Aorta (tissue), 5 donors: Measurements from ENCODE around the gene ARHGAP31. TPM values are rescaled to one million over a fixed set of nuclear protein-coding genes. Genes with fewer than 3 reads are reported as not detected.

Experiments
- ATAC-seq: fragments of 200-7000 bp; cut with Tn5 transposase; one replicate; pipeline ENCODE4 v1.9.1; 2022; ENCODE audit warnings: moderate library complexity; ENCODE audit not compliant: low FRiP score
- DNase-seq, 2 donors: peaks; one replicate each; pipeline ENCODE4 v3.0.0-alpha.2; 2020
- H3K27ac ChIP-seq, 2 donors: one replicate each; pipeline ENCODE4 v1.5.1; 2013; ENCODE audit warnings: low read length in 2 of 2, mild to moderate bottlenecking in 2 of 2, moderate library complexity in 2 of 2, control low read depth in 1 of 2, inconsistent platforms in 1 of 2, low read depth in 1 of 2
- H3K27me3 ChIP-seq, 2 donors: one replicate each; pipeline ENCODE4 v1.6.1; 2013; ENCODE audit warnings: control low read depth in 1 of 2, low read length in 1 of 2, mild to moderate bottlenecking in 1 of 2, moderate library complexity in 1 of 2; ENCODE audit not compliant: insufficient read depth in 2 of 2, control insufficient read depth in 1 of 2
- H3K36me3 ChIP-seq, 2 donors: one replicate each; pipeline ENCODE4 v1.6.1; 2013; ENCODE audit warnings: control low read depth in 1 of 2, low read length in 1 of 2, mild to moderate bottlenecking in 1 of 2; ENCODE audit not compliant: insufficient read depth in 2 of 2, control insufficient read depth in 1 of 2
- H3K4me1 ChIP-seq, 2 donors: one replicate each; pipeline ENCODE4 v1.6.1; 2013; ENCODE audit warnings: low read length in 2 of 2, control low read depth in 1 of 2, mild to moderate bottlenecking in 1 of 2, moderate library complexity in 1 of 2; ENCODE audit not compliant: insufficient read depth in 2 of 2, control insufficient read depth in 1 of 2
- H3K4me3 ChIP-seq, 2 donors: one replicate each; pipeline ENCODE4 v1.5.1; 2013; ENCODE audit warnings: low read length in 2 of 2, control low read depth in 1 of 2, mild to moderate bottlenecking in 1 of 2
- H3K9me3 ChIP-seq: one replicate; pipeline ENCODE4 v1.6.1; 2013; ENCODE audit warnings: mild to moderate bottlenecking, low read length; ENCODE audit not compliant: control insufficient read depth
- WGBS, 2 donors: extraction: QIAGEN DNeasy Blood & Tissue Kit; methylation state at CpG; one replicate each; pipeline ENCODE4 v1.1.7; 2013; 5-methylcytosine and 5-hydroxymethylcytosine counted together
- intact Hi-C, 2 donors: fragments of 100-400 bp; cut with DNase I; formaldehyde crosslinking; loops; one replicate each; pipeline versions ENCODE4 v1.14.2 to v1.15.0; 2022
- polyA plus RNA-seq, 2 donors: library from polyadenylated mRNA; stranded (reverse); fragments of 200-250 nt; gene quantifications; one replicate each; pipeline ENCODE4 v1.2.3, GENCODE V29; 2013
- total RNA-seq, 2 donors: library from RNA; stranded (reverse); fragmentation: NEBNext Ultra II Directional; extraction: Animal tissue kit (Norgen Biotek cat#: 25700); gene quantifications; one replicate each; pipeline ENCODE4 v1.2.1, GENCODE V29; 2021
- donor health status: healthy with polysubstance abuse.
- donor health status: Bipolar disorder and iron deficiency.
- donor health status: DM: no; HTN: no; CAD: no.
- donor health status: DM: no; HTN: no; CAD: no.
- donor health status: DM: yes; HTN: yes; CAD: no.

ARHGAP31 gene
- total and polyA plus RNA-seq, 4 donors = 1.5 to 65.0 (median 15.7) TPM

DNA sequence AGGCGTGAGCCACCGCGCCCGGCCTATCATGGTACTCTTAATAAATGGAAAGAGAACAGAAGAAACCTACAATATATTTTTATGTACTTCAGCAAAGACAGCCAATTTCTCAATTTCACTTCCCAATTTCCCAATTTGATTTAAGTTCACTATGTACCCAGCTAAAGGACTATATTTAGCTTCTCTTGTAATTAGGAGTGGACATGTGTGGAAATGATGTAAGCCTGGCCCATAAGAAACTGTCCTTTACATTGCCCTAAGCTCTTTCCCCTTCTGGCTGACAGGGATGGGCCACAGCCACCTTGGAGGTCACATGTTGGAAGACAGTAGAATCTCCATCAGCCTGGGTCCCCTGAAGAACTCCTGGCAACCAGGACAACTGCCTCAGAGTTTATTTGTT, 163.1 kb downstream of the ARHGAP31 start:
- ATAC-seq (no peak), DNase-seq (no peak)
- H3K27ac ChIP-seq = no peak overlapping the region
- WGBS, 2 donors = 97 to 99% methylated on average over 4 of the region's 4 CpGs
- no peaks in the 10 kb centered on the region for H3K4me1 ChIP-seq
- intact Hi-C loops = no loop called here
- H3K27me3 ChIP-seq = no peaks in the 10 kb centered on the region
- no peak overlapping the region for H3K4me3 ChIP-seq
- peaks cover 1 to 8% of the 10 kb centered on the region in 2 donors for H3K36me3 ChIP-seq
- no peaks in the 10 kb centered on the region for H3K9me3 ChIP-seq

DNA sequence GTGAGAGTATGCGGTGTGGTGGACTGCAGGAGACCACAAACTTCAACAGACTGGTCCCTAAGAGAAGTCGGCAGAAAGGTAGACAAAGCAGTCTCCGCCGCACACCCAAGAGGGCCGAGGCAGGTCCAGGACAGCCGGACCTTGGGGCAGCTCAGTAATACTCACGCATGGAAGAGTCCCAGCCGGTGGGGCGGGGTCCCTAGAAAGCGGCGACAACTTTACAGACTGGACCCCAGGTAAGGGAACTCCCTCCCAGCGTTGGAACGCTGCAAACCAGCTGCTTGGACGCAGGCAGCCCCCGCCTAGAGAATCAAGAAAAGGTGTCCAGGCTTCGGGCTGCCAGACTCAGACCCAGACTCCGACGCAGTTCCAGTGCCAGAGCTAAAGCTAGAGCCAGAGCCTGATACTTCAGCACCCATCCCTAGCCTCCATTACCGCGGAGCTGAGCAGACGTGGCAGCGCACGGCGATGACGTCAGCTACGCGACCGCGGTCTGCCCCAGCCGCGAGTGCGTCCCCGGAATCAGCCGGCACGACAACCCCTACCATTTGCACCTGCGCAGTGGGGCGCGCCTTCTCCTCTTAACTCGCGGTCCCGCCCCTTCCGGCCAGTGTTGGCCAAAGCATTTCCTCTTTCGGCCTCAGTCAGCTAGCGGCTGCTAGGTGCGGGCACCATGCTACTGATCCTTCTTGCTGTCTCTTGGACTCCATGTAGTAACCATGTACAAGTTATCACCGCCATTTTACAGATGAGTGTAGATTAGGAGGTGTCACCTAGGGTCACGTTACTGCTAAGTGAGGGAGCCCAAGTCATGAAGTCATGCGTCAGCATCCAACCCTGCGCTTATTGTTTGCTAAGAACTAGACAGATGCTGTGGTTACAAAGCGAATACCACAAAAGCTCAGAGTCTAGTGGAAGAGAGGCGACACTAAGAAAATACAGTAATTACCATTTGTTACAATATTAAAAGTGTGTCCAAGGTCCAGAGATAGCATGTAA, 169.3 kb downstream of the ARHGAP31 start, which contains the start of gene TMEM39A:
TSS of gene TMEM39A (minus strand) at position 445 of the 999 bp plus-strand sequence. CDS start 1,541 bp downstream, outside the sequence.
- Histone ChIP-seq H3K36me3 (peaks cover 0 to 2% of the 10 kb centered on the region in 2 donors), H3K9me3 (no peaks in the 10 kb centered on the region), H3K27ac (peak within 1 kb of the TSS; percentile 37 to 66), H3K4me3 (peak within 1 kb of the TSS; percentile 80 to 87), H3K4me1 (no peaks in the 10 kb centered on the region), H3K27me3 (no peaks in the 10 kb centered on the region)
- peak; percentile 100 for DNase-seq
- peak; percentile 99 for ATAC-seq
- intact Hi-C loops = loop anchor here in 1 of 2 donors (2.0 to 10.0 kb wide), 2 partner anchors 37 to 189 kb away; no protein-coding TSS in a partner anchor
- 5 to 6% methylated on average over 51 of the region's 51 CpGs for WGBS, 2 donors

DNA sequence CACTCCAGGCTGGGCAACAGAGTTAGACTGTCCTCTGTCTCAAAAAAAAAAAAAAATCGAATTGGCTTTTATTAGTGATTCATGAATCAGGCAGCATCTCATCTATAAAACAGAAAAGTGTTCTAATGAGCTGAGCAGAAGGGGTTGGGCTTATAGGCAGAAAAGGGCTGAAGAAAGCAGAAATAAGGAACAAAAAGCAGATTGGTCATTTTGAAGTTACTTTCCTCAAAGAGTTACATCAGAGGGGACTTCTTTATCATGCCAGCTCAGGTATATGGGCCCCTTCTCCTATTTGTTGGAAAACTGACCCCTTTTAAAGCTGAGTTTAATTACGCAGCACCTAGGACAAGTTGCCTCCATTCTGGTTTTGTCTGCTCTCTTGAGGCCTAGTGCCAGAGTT, 173.9 kb downstream of the ARHGAP31 start:
- no peak overlapping the region for H3K4me3 ChIP-seq
- peaks cover 0 to 2% of the 10 kb centered on the region in 2 donors for H3K4me1 ChIP-seq
- H3K27ac ChIP-seq = no peak overlapping the region
- DNase-seq = no peak
- no peak for ATAC-seq
- H3K9me3 ChIP-seq = no peaks in the 10 kb centered on the region
- H3K36me3 ChIP-seq = peaks cover 3 to 5% of the 10 kb centered on the region in 2 donors
- WGBS, 2 donors = 89 to 98% methylated on average over 2 of the region's 2 CpGs
- no peaks in the 10 kb centered on the region for H3K27me3 ChIP-seq
- intact Hi-C loops = loop anchor here in 1 of 2 donors (10.0 kb wide), 1 partner anchor 193 kb away; no protein-coding TSS in a partner anchor

DNA sequence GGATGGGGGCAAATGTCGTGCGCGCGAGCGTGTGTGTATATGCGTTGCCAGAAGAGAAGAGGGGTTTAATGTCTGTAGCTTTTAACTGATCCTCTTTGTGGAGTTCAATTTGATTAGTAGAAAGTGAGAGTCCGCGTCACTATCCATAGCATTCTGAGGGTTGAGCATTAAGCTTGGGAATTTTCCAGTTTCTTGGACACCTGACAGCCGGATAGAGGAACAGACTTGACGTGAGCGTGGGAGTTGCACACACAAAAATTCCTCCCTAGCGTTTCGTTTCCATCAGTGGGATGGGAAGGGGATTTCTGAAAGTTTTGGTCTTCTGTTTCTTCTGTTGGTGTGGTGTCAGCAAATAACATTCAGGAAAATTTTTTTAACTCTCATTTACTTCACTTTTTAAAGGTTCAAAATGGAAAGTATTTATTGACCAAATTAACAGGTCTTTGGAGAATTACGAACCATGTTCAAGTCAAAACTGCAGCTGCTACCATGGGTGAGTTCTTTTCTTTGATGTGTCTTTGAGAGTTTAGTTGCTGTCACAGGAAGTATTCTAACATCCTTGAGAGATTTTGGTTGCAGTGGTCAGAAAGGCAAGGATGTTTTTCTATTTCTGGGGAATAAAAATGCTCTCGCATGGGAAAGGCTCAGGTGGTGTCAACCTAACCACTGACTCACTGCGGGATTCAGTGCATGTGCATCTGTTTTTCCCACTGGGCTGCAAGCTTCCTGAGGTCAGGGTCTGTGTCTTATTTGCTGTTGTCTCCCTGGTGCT, 175.4 kb downstream of the ARHGAP31 start:
- 14 to 16% methylated on average over 16 of the region's 16 CpGs for WGBS, 2 donors
- peaks cover 0 to 2% of the 10 kb centered on the region in 2 donors for H3K4me1 ChIP-seq
- no peaks in the 10 kb centered on the region for H3K9me3 ChIP-seq
- peaks cover 3 to 5% of the 10 kb centered on the region in 2 donors for H3K36me3 ChIP-seq
- H3K27me3 ChIP-seq = no peaks in the 10 kb centered on the region
- peak overlapping the region; percentile 86 to 99 for H3K4me3 ChIP-seq
- intact Hi-C loops = loop anchor here in 1 of 2 donors (10.0 kb wide), 1 partner anchor 195 kb away; no protein-coding TSS in a partner anchor
- no peak overlapping the region for H3K27ac ChIP-seq
- ATAC-seq (no peak), DNase-seq (no peak)

Other genes starting within 250 kb of the ARHGAP31 start
- not detected for gene TEX55, start 148.2 kb upstream of the ARHGAP31 start, total RNA-seq
- gene TEX55, start 148.2 kb upstream of the ARHGAP31 start, polyA plus RNA-seq = not detected
- gene UPK1B, start 120.8 kb upstream of the ARHGAP31 start, total RNA-seq = not detected
- under 1 TPM; 0.23 to 0.50 TPM for gene UPK1B, start 120.8 kb upstream of the ARHGAP31 start, polyA plus RNA-seq
- 10 to 100 TPM; 21.9 to 22.8 TPM for gene B4GALT4, start 53.5 kb upstream of the ARHGAP31 start, total RNA-seq
- 10 to 100 TPM; 16.3 to 23.5 TPM for gene B4GALT4, start 53.5 kb upstream of the ARHGAP31 start, polyA plus RNA-seq
- gene TMEM39A, start 169.2 kb downstream of the ARHGAP31 start, total RNA-seq = 10 to 100 TPM; 39.6 to 45.7 TPM
- gene TMEM39A, start 169.2 kb downstream of the ARHGAP31 start, polyA plus RNA-seq = 1 to 10 TPM; 7.5 to 8.5 TPM
- 10 to 100 TPM; 16.2 to 22.7 TPM for gene POGLUT1, start 174.6 kb downstream of the ARHGAP31 start, total RNA-seq
- 1 to 10 TPM; 4.1 to 9.7 TPM for gene POGLUT1, start 174.6 kb downstream of the ARHGAP31 start, polyA plus RNA-seq
- 10 to 100 TPM; 64.0 to 83.5 TPM for gene TIMMDC1, start 204.2 kb downstream of the ARHGAP31 start, total RNA-seq
- 10 to 100 TPM; 44.6 to 71.6 TPM for gene TIMMDC1, start 204.2 kb downstream of the ARHGAP31 start, polyA plus RNA-seq